NOMO-1 treated with DMSO at 0.1 percent for 48 hours (cell line): Measurements from ENCODE around the gene CLEC19A.
"Not testable (repeated sequence)": the region's sequence is repeated elsewhere in the genome, so short reads cannot be mapped to it uniquely, and the experiment has no call there.

Experiments used
- DNase-seq: peaks from one replicate; lab custom pipeline; 2025; ENCODE audit not compliant: unreplicated experiment; lab: John Stamatoyannopoulos, UW

Gene CLEC19A

GRCh38 chr16:19321186-19321585, 35.7 kb downstream of the CLEC19A start:
- not testable (repeated sequence) for DNase-seq

GRCh38 chr16:19323596-19323995, 38.1 kb downstream of the CLEC19A start:
- DNase-seq: no peak

GRCh38 chr16:19328364-19328763, 42.8 kb downstream of the CLEC19A start:
- DNase-seq: no peak

- no peak for DNase-seq
These were observed 44.4 kb downstream of the CLEC19A start for GRCh38 chr16:19329932-19330331.

GRCh38 chr16:19330841-19331397, 45.4 kb downstream of the CLEC19A start:
- DNase-seq: no peak

- no peak for DNase-seq
These were observed 46.3 kb downstream of the CLEC19A start for GRCh38 chr16:19331794-19332193.

GRCh38 chr16:19338335-19338734, 52.8 kb downstream of the CLEC19A start:
- no peak for DNase-seq

- no peak for DNase-seq
These were observed 58.8 kb downstream of the CLEC19A start for GRCh38 chr16:19344224-19344801.

- no peak for DNase-seq
These were observed 59.4 kb downstream of the CLEC19A start for GRCh38 chr16:19344980-19345379.

GRCh38 chr16:19346335-19346922, 60.9 kb downstream of the CLEC19A start:
- DNase-seq: peak; percentile 68

- no peak for DNase-seq
These were observed 62.6 kb downstream of the CLEC19A start for GRCh38 chr16:19348125-19348524.

- DNase-seq: no peak
These were observed 63.2 kb downstream of the CLEC19A start for GRCh38 chr16:19348578-19349315.

GRCh38 chr16:19354371-19354770, 68.8 kb downstream of the CLEC19A start:
- no peak for DNase-seq

GRCh38 chr16:19356024-19356952, 70.8 kb downstream of the CLEC19A start:
- no peak for DNase-seq

GRCh38 chr16:19359556-19359955, 74.0 kb downstream of the CLEC19A start:
- DNase-seq: no peak
